ENCODE measurements around the gene OSM.

DNA sequence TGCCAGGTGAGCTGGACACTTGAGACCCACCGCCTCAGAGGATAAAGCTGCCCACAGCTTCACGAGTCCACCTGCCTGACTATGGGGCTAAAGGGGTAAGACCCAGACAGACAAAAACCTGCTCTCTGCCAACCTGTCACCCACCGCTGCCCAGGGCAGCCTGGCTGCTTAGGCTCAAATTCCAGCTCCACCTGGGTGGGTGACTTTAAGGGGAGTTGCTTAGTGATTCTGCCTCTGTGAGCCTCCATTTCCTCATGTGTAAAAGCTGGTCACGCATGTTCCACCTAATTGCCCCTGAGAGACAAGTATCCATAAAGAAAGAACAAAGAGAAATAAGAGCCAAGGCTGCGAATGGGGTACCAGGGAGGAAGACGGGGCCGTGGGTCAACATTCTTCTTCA is 26.4 kb upstream of the OSM start:
- TF ChIP-seq, protein P1, sequence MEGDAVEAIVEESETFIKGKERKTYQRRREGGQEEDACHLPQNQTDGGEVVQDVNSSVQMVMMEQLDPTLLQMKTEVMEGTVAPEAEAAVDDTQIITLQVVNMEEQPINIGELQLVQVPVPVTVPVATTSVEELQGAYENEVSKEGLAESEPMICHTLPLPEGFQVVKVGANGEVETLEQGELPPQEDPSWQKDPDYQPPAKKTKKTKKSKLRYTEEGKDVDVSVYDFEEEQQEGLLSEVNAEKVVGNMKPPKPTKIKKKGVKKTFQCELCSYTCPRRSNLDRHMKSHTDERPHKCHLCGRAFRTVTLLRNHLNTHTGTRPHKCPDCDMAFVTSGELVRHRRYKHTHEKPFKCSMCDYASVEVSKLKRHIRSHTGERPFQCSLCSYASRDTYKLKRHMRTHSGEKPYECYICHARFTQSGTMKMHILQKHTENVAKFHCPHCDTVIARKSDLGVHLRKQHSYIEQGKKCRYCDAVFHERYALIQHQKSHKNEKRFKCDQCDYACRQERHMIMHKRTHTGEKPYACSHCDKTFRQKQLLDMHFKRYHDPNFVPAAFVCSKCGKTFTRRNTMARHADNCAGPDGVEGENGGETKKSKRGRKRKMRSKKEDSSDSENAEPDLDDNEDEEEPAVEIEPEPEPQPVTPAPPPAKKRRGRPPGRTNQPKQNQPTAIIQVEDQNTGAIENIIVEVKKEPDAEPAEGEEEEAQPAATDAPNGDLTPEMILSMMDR (IDR thresholded peaks at IDR 0.05; ENCODE audit: low read length) = no peak
- TF ChIP-seq EZH2 (IDR thresholded peaks at IDR 0.05; ENCODE audit: borderline replicate concordance, low read length) = no peak
